HG03521 (cell line): ENCODE data around the gene R3HDM4.
"Not testable (repeated sequence)": the region's sequence is repeated elsewhere in the genome, so short reads cannot be mapped to it uniquely, and the experiment has no call there.

Source experiments
- ATAC-seq: cut with Tn5 transposase; IDR thresholded peaks from one replicate; pipeline ENCODE4 v1.9.1; 2021; ENCODE audit warnings: mild to moderate bottlenecking, moderate library complexity; ENCODE audit not compliant: unreplicated experiment

The R3HDM4 gene

GRCh38 chr19:877992-878660 lies 34.9 kb downstream of the R3HDM4 start:
- ATAC-seq: not testable (repeated sequence)

GRCh38 chr19:876780-877314 lies 36.2 kb downstream of the R3HDM4 start:
- ATAC-seq: no peak

- no peak for ATAC-seq
These were observed 36.9 kb downstream of the R3HDM4 start for GRCh38 chr19:876089-876488.

GRCh38 chr19:875265-875879 lies 37.6 kb downstream of the R3HDM4 start:
- no peak for ATAC-seq

GRCh38 chr19:873561-874041 lies 39.4 kb downstream of the R3HDM4 start:
- ATAC-seq: no peak

GRCh38 chr19:873084-873483 lies 39.9 kb downstream of the R3HDM4 start:
- no peak for ATAC-seq

GRCh38 chr19:872266-872951 lies 40.6 kb downstream of the R3HDM4 start:
- ATAC-seq: no peak

- ATAC-seq: no peak
These were observed 41.4 kb downstream of the R3HDM4 start for GRCh38 chr19:871446-872265.

- no peak for ATAC-seq
These were observed 42.0 kb downstream of the R3HDM4 start for GRCh38 chr19:870963-871401.

GRCh38 chr19:870314-870713 lies 42.7 kb downstream of the R3HDM4 start:
- no peak for ATAC-seq

GRCh38 chr19:869245-870177 lies 43.5 kb downstream of the R3HDM4 start:
- ATAC-seq: no peak

GRCh38 chr19:868458-869244 lies 44.4 kb downstream of the R3HDM4 start:
- no peak for ATAC-seq

- no peak for ATAC-seq
These were observed 45.1 kb downstream of the R3HDM4 start for GRCh38 chr19:867855-868457.

- no peak for ATAC-seq
These were observed 45.7 kb downstream of the R3HDM4 start for GRCh38 chr19:867301-867793.

GRCh38 chr19:866769-867300 lies 46.2 kb downstream of the R3HDM4 start:
- ATAC-seq: no peak

- ATAC-seq: no peak
These were observed 49.8 kb downstream of the R3HDM4 start for GRCh38 chr19:863315-863620.

GRCh38 chr19:862581-863314 lies 50.3 kb downstream of the R3HDM4 start:
- ATAC-seq: no peak
